ENCODE results near the gene DDA1. TPM values are rescaled to one million over a fixed set of nuclear protein-coding genes. Genes with fewer than 3 reads are reported as not detected.
A peak's percentile ranks its signal among the peaks of the same experiment; 100 is the strongest.

The DDA1 gene
- total and polyA plus RNA-seq, 2 of the 13 experiments (the other 11 are each of a cell fraction or from before 2014, with no cell fraction given) = 24.5 to 26.0 TPM

- no peaks in the 10 kb centered on the region; a peak in 1 of 5 replicates for H3K27me3 ChIP-seq (ENCODE audit: control insufficient read depth in 1 of 2, insufficient read depth in 2 of 2, low read length in 2 of 2)
- H3K4me1 ChIP-seq (ENCODE audit: insufficient read depth, low read length) = peaks cover 43% of the 10 kb centered on the region
- ATAC-seq = no peak
- H3K4me3 ChIP-seq (replicated peaks in 1 of 3; ENCODE audit: insufficient read depth in 1 of 3, low read depth in 2 of 3, low read length in 3 of 3) = no peak overlapping the region
- no peak for FAIRE-seq
- TF ChIP-seq PCBP1 (IDR thresholded peaks at IDR 0.05; ENCODE audit: borderline replicate concordance, low read depth, low read length) (0 out of 2 replicates have a peak, but pooled peaks have one; percentile 26), AGO1 (IDR thresholded peaks at IDR 0.05; ENCODE audit: low read depth, low read length, poor library complexity, severe bottlenecking) (no peak), ZNF674 (CRISPR knock-in tag; IDR thresholded peaks at IDR 0.05; ENCODE audit: low read depth) (no peak), HNRNPK (IDR thresholded peaks at IDR 0.05; ENCODE audit: low read depth, low read length, poor library complexity, severe bottlenecking) (peak; percentile 88), NCOR1 (IDR thresholded peaks at IDR 0.05; ENCODE audit: borderline replicate concordance, low read length) (no peak), RBFOX2 (IDR thresholded peaks at IDR 0.05; ENCODE audit: low read depth, low read length) (0 out of 2 replicates have a peak, but pooled peaks have one; percentile 5), ZBTB2 (CRISPR knock-in tag; IDR thresholded peaks at IDR 0.05; ENCODE audit: low read depth) (no peak), NCOA5 (CRISPR knock-in tag; IDR thresholded peaks at IDR 0.05) (no peak), ZBTB39 (CRISPR knock-in tag; IDR thresholded peaks at IDR 0.05) (no peak), POLR2G (IDR thresholded peaks at IDR 0.05; ENCODE audit: low read depth, low read length) (0 out of 2 replicates have a peak, but pooled peaks have one; percentile 1)
- intact Hi-C loops (cut with micrococcal nuclease; ENCODE audit: unreplicated experiment) (loop anchor here (10.0 kb wide), 1 partner anchor 123 kb away; the partner anchor contains the start of gene NXNL1), in situ Hi-C loops (cut with HindIII; ENCODE audit: extremely low pct_ligation_motif_present, low pct_unique_long_range_greater_than_20kb) (no loop called here)
- CTCF ChIA-PET (ENCODE audit: low intra/inter-chr PET ratio, low total read pairs) = no interaction called here
- no peaks in the 10 kb centered on the region for H4K20me1 ChIP-seq (ENCODE audit: insufficient read depth, low read length)
- H3K36me3 ChIP-seq (replicated peaks in 1 of 2; ENCODE audit: control insufficient read depth in 1 of 2, insufficient read depth in 2 of 2, low read length in 2 of 2) = peaks cover 1 to 9% of the 10 kb centered on the region in 2 experiments; a peak in 1 of 5 replicates
- H2AFZ ChIP-seq (ENCODE audit: low read length) = no peak overlapping the region
- 88% methylated on average over 7 of the region's 7 CpGs for WGBS (ENCODE audit: low lambda C conversion rate)
- no peak for DNase-seq (ENCODE audit: low spot score)
- POLR2A ChIA-PET = no interaction called here
- H3K9ac ChIP-seq (ENCODE audit: insufficient read depth, low read depth, low read length) = no peak overlapping the region
- peaks cover 7% of the 10 kb centered on the region for H3K79me2 ChIP-seq (ENCODE audit: insufficient read depth, low read length)
- H3K4me2 ChIP-seq (ENCODE audit: low read depth, low read length) = no peak overlapping the region
- no TSS peak for BruUV-seq (replicated peaks)
- H3K9me3 ChIP-seq (ENCODE audit: low read length) = no peaks in the 10 kb centered on the region
- peak overlapping the region; percentile 66 for H3K27ac ChIP-seq (ENCODE audit: extremely low read length, insufficient read depth, low read length)
Measured at GRCh38 chr19:17341845-17342244, 32.5 kb downstream of the DDA1 start.
